OCI-LY7 (cell line): ENCODE data around the gene ADPRHL1. TPM values are rescaled to one million over a fixed set of nuclear protein-coding genes. Genes with fewer than 3 reads are reported as not detected.

Experiments
- BruUV-seq: library from RNA; stranded (reverse); fragments of 400-500 nt; replicated peaks from 2 replicates; lab custom pipeline; 2021; lab: Mats Ljungman, UMichigan
- CTCF ChIA-PET: fragments of 300-600 bp; sonication (Branson Sonifier 250); formaldehyde crosslinking; loops from one replicate; lab custom pipeline; 2022; ENCODE audit warnings: antibody characterized with exemption; ENCODE audit not compliant: unreplicated experiment; lab: Charles Lee
- POLR2A ChIA-PET: fragments of 300-600 bp; sonication (Branson Sonifier 250); formaldehyde crosslinking; loops from one replicate; lab custom pipeline; 2022; ENCODE audit warnings: antibody characterized with exemption; lab: Charles Lee
- DNase-seq: peaks from one replicate; pipeline ENCODE4 v3.0.0-alpha.2; 2015; ENCODE audit warnings: low spot score
- H2AFZ ChIP-seq: fragments of 200-600 bp; sonication (generic), shearing (Covaris generic); 2 replicates; pipeline ENCODE4 v1.6.1; 2014; ENCODE audit warnings: mild to moderate bottlenecking, antibody characterized with exemption, low read length, moderate library complexity
- H3K27ac ChIP-seq: fragments of 200-600 bp; sonication (generic); 2 replicates; pipeline ENCODE4 v1.5.1; 2014; ENCODE audit warnings: mixed run types, low read depth, mild to moderate bottlenecking, moderate library complexity, low read length, inconsistent platforms; ENCODE audit not compliant: poor library complexity, severe bottlenecking
- H3K36me3 ChIP-seq: fragments of 200-600 bp; sonication (generic); 2 replicates; pipeline ENCODE4 v1.6.1; 2014; ENCODE audit warnings: mild to moderate bottlenecking, antibody characterized with exemption, low read length, moderate library complexity, mixed read lengths; ENCODE audit not compliant: insufficient read depth
- H3K4me1 ChIP-seq: fragments of 200-600 bp; sonication (generic); 2 replicates; pipeline ENCODE4 v1.5.1; 2014; ENCODE audit warnings: mild to moderate bottlenecking, low read length; ENCODE audit not compliant: insufficient read depth, poor library complexity, severe bottlenecking
- H3K4me2 ChIP-seq: fragments of 200-600 bp; sonication (generic); 2 replicates; pipeline ENCODE4 v1.6.1; 2014; ENCODE audit warnings: mild to moderate bottlenecking, low read length
- H3K4me3 ChIP-seq: fragments of 200-600 bp; sonication (generic); 2 replicates; pipeline ENCODE4 v1.5.1; 2014; ENCODE audit warnings: mild to moderate bottlenecking, low read depth, low read length; ENCODE audit not compliant: poor library complexity, severe bottlenecking
- H3K79me2 ChIP-seq: fragments of 200-600 bp; sonication (generic); 2 replicates; pipeline ENCODE4 v1.6.1; 2016; ENCODE audit warnings: low read depth, mild to moderate bottlenecking, low read length, moderate library complexity, mixed read lengths; ENCODE audit not compliant: insufficient read depth
- H3K9me2 ChIP-seq: fragments of 200-600 bp; sonication (generic); 2 replicates; pipeline ENCODE4 v1.6.1; 2016; ENCODE audit warnings: mild to moderate bottlenecking, low read length, mixed read lengths; ENCODE audit not compliant: insufficient read depth
- H3K9me3 ChIP-seq: fragments of 200-600 bp; sonication (generic); 2 replicates; pipeline ENCODE4 v1.6.1; 2014; ENCODE audit warnings: mild to moderate bottlenecking, mixed run types, low read length, mixed read lengths
- H4K20me1 ChIP-seq: fragments of 200-600 bp; sonication (generic); 2 replicates; pipeline ENCODE4 v1.6.1; 2014; ENCODE audit warnings: mild to moderate bottlenecking, antibody characterized with exemption, low read length, moderate library complexity, mixed read lengths; ENCODE audit not compliant: insufficient read depth
- CTCF ChIP-seq: fragments of 200-600 bp; sonication (generic); conservative IDR thresholded peaks from 2 replicates; pipeline ENCODE4 v1.5.1; 2014; ENCODE audit warnings: mild to moderate bottlenecking, antibody characterized with exemption, low read length, moderate library complexity, mixed read lengths
- EZH2phosphoT487 ChIP-seq: fragments of 200-600 bp; sonication (generic); IDR thresholded peaks from 2 replicates; pipeline ENCODE4 v1.6.1; 2018; ENCODE audit warnings: low read depth, borderline replicate concordance, mild to moderate bottlenecking, mixed run types, antibody characterized with exemption, low read length, moderate library complexity, mixed read lengths
- intact Hi-C: fragments of 100-400 bp; cut with micrococcal nuclease; formaldehyde crosslinking; loops from one replicate; pipeline ENCODE4 v1.10.0; 2022; ENCODE audit not compliant: unreplicated experiment
- total RNA-seq, 2 experiments: library from RNA; depleted of rRNA in 1 of 2; stranded (reverse); fragments of >200 nt in 1 of 2; shearing (Covaris generic) in 1 of 2; gene quantifications; 2 replicates each; pipeline ENCODE4 v1.2.3, GENCODE V29; 2014 to 2022

The ADPRHL1 gene
- total RNA-seq, 2 experiments from 2014 or later: 2.5 to 6.2 TPM

- intact Hi-C loops: no loop called here
- H4K20me1 ChIP-seq: no peaks in the 10 kb centered on the region
- no peaks in the 10 kb centered on the region for H3K9me3 ChIP-seq
- no peak overlapping the region for H3K4me2 ChIP-seq
- BruUV-seq: no TSS peak
- no peaks in the 10 kb centered on the region for H3K9me2 ChIP-seq
- no peak overlapping the region for H3K4me3 ChIP-seq
- ChIA-PET POLR2A (no interaction called here), CTCF (no interaction called here)
- no peaks in the 10 kb centered on the region for H3K79me2 ChIP-seq
- H2AFZ ChIP-seq: no peak overlapping the region
- DNase-seq: no peak
- H3K27ac ChIP-seq: no peak overlapping the region
- no peaks in the 10 kb centered on the region for H3K36me3 ChIP-seq
- H3K4me1 ChIP-seq: no peaks in the 10 kb centered on the region
- TF ChIP-seq CTCF (no peak), EZH2phosphoT487 (no peak)
Measured at GRCh38 chr13:113355621-113356020, 97.7 kb downstream of the ADPRHL1 start.

GRCh38 chr13:113354831-113355610 is 98.3 kb downstream of the ADPRHL1 start:
- Histone ChIP-seq H2AFZ (no peak overlapping the region), H3K4me3 (no peak overlapping the region), H4K20me1 (no peaks in the 10 kb centered on the region), H3K27ac (no peak overlapping the region), H3K79me2 (no peaks in the 10 kb centered on the region), H3K9me3 (no peaks in the 10 kb centered on the region), H3K4me1 (no peaks in the 10 kb centered on the region), H3K9me2 (no peaks in the 10 kb centered on the region), H3K36me3 (no peaks in the 10 kb centered on the region), H3K4me2 (no peak overlapping the region)
- no peak for DNase-seq
- POLR2A ChIA-PET: no interaction called here
- CTCF ChIA-PET: no interaction called here
- intact Hi-C loops: no loop called here
- BruUV-seq: no TSS peak
- TF ChIP-seq EZH2phosphoT487 (no peak), CTCF (no peak)

- intact Hi-C loops: no loop called here
- no peaks in the 10 kb centered on the region for H3K4me1 ChIP-seq
- no TSS peak for BruUV-seq
Measured at GRCh38 chr13:113353254-113353653, 100.0 kb downstream of the ADPRHL1 start.

More at GRCh38 chr13:113353254-113353653, 100.0 kb downstream of the ADPRHL1 start:
- Histone ChIP-seq H3K27ac (no peak overlapping the region), H3K4me2 (no peak overlapping the region), H2AFZ (no peak overlapping the region), H3K36me3 (no peaks in the 10 kb centered on the region), H3K79me2 (no peaks in the 10 kb centered on the region), H4K20me1 (no peaks in the 10 kb centered on the region), H3K9me3 (no peaks in the 10 kb centered on the region), H3K9me2 (no peaks in the 10 kb centered on the region), H3K4me3 (no peak overlapping the region)
- ChIA-PET CTCF (no interaction called here), POLR2A (no interaction called here)
- DNase-seq: no peak
- TF ChIP-seq EZH2phosphoT487 (no peak), CTCF (no peak)
